ENCODE measurements around the gene HJURP. TPM values are rescaled to one million over a fixed set of nuclear protein-coding genes. Genes with fewer than 3 reads are reported as not detected.

Gene HJURP
- polyA plus RNA-seq, 1 of the 3 experiments (the other 2 are of a cell fraction): 13.2 TPM

DNA sequence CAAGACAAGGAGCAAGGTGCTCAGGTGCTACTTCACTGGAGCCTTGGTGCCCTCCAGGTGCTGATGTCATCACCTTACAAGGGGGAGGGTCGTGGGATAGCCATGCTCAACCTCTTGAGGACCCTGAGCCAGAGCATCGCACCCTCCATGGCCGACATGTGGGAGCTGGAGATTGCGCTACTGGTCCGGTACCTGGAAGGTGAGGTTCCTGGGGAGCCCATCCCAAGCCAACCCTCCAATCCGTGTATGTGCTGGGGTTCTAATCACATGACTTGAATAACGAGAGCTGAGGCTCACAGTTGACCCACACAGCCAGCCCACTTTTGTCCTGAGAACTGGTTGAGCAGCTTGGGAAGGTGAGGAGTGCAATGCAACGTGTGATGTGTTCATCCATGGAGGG is 50.3 kb downstream of the HJURP start:
- Histone ChIP-seq H3K79me2 (ENCODE audit: insufficient read depth) (no peaks in the 10 kb centered on the region), H3K4me2 (no peak overlapping the region), H3K9me3 (no peaks in the 10 kb centered on the region; the same call in 1 of the 2 replicates), H3K27ac (ENCODE audit: low read depth in 2 of 2, low read length in 1 of 2) (no peak overlapping the region), H3K4me1 (ENCODE audit: control insufficient read depth in 1 of 2, insufficient read depth in 2 of 2, low read depth in 1 of 2, low read length in 1 of 2) (no peaks in the 10 kb centered on the region), H3K36me3 (replicated peaks in 1 of 2; ENCODE audit: control insufficient read depth in 1 of 2, insufficient read depth in 2 of 2, low read length in 1 of 2) (no peaks in the 10 kb centered on the region), H3K4me3 (ENCODE audit: low read depth in 2 of 2, low read length in 1 of 2) (no peak overlapping the region), H2AFZ (ENCODE audit: low read depth) (no peak overlapping the region), H3K9me2 (no peaks in the 10 kb centered on the region), H4K20me1 (ENCODE audit: insufficient read depth) (no peaks in the 10 kb centered on the region), H3K27me3 (ENCODE audit: insufficient read depth) (no peaks in the 10 kb centered on the region), H3F3A (replicated peaks; ENCODE audit: insufficient read depth) (no peaks in the 10 kb centered on the region), H3K9ac (no peak overlapping the region)
- ChIA-PET CTCF (interaction anchor here (0.9 kb wide), 1 partner anchor 17 kb away, joined by 3 read pairs; no protein-coding TSS in a partner anchor), POLR2A (no interaction called here)
- no peak for DNase-seq
- WGBS (ENCODE audit: low lambda C conversion rate): 33% methylated on average over 3 of the region's 8 CpGs
- TF ChIP-seq POLR2AphosphoS5 (IDR thresholded peaks at IDR 0.05; ENCODE audit: low read depth, low read length): no peak
- no peak for TF ChIP-seq EP300 (IDR thresholded peaks at IDR 0.05; ENCODE audit: borderline replicate concordance in 1 of 2, low read depth in 1 of 2, low read length in 1 of 2)
- TF ChIP-seq TEAD4 (IDR thresholded peaks at IDR 0.05; ENCODE audit: borderline replicate concordance, insufficient read depth): no peak
- TF ChIP-seq YY1 (IDR thresholded peaks at IDR 0.05; ENCODE audit: low read depth): no peak

DNA sequence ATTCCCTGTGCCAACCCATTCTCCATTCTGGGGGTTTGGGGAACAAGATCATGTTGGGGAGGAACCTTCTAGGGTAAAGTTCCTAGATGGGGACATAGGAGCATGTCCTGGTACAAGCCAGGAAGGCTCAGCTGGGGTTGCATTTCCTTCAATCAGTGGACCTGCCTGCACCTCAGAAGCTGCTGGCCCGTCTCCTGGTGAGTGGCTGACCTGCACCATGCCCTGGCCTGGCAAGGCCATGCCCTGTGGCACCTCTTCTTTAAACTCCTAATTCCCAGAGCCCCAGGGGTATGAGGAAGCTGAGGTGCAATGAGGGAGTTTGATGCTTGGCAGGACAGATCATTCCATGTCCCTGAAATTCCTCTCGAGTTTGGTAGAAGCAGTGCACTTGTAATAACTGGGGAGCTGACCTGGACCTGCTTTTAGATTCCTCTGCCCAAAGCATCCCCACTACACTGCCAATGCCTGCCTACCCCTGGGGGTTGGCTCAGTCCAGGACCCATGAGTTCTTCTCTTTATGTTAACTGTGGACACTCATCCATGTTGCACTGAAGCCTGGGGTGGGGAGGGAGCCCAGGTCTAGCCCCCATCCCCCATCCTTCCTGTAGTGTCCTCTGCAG is 50.9 kb downstream of the HJURP start:
- Histone ChIP-seq H3K9ac (no peak overlapping the region), H3F3A (replicated peaks; ENCODE audit: insufficient read depth) (no peaks in the 10 kb centered on the region), H3K27ac (ENCODE audit: low read depth in 2 of 2, low read length in 1 of 2) (no peak overlapping the region), H3K4me3 (ENCODE audit: low read depth in 2 of 2, low read length in 1 of 2) (no peak overlapping the region), H3K36me3 (replicated peaks in 1 of 2; ENCODE audit: control insufficient read depth in 1 of 2, insufficient read depth in 2 of 2, low read length in 1 of 2) (no peaks in the 10 kb centered on the region), H4K20me1 (ENCODE audit: insufficient read depth) (no peaks in the 10 kb centered on the region), H3K27me3 (ENCODE audit: insufficient read depth) (no peaks in the 10 kb centered on the region), H3K4me2 (no peak overlapping the region), H3K9me3 (no peaks in the 10 kb centered on the region; the same call in 1 of the 2 replicates), H3K79me2 (ENCODE audit: insufficient read depth) (no peaks in the 10 kb centered on the region), H2AFZ (ENCODE audit: low read depth) (no peak overlapping the region), H3K9me2 (no peaks in the 10 kb centered on the region), H3K4me1 (ENCODE audit: control insufficient read depth in 1 of 2, insufficient read depth in 2 of 2, low read depth in 1 of 2, low read length in 1 of 2) (no peaks in the 10 kb centered on the region)
- TF ChIP-seq, protein P1, sequence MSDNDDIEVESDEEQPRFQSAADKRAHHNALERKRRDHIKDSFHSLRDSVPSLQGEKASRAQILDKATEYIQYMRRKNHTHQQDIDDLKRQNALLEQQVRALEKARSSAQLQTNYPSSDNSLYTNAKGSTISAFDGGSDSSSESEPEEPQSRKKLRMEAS (IDR thresholded peaks at IDR 0.05; ENCODE audit: low read depth): no peak
- no peak for TF ChIP-seq MXI1 (IDR thresholded peaks at IDR 0.05; ENCODE audit: low read depth, low read length)
- TF ChIP-seq, protein P2, sequence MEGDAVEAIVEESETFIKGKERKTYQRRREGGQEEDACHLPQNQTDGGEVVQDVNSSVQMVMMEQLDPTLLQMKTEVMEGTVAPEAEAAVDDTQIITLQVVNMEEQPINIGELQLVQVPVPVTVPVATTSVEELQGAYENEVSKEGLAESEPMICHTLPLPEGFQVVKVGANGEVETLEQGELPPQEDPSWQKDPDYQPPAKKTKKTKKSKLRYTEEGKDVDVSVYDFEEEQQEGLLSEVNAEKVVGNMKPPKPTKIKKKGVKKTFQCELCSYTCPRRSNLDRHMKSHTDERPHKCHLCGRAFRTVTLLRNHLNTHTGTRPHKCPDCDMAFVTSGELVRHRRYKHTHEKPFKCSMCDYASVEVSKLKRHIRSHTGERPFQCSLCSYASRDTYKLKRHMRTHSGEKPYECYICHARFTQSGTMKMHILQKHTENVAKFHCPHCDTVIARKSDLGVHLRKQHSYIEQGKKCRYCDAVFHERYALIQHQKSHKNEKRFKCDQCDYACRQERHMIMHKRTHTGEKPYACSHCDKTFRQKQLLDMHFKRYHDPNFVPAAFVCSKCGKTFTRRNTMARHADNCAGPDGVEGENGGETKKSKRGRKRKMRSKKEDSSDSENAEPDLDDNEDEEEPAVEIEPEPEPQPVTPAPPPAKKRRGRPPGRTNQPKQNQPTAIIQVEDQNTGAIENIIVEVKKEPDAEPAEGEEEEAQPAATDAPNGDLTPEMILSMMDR (IDR thresholded peaks at IDR 0.05): no peak
- no peak for TF ChIP-seq ELF1 (IDR thresholded peaks at IDR 0.05)
- TF ChIP-seq, protein P3, sequence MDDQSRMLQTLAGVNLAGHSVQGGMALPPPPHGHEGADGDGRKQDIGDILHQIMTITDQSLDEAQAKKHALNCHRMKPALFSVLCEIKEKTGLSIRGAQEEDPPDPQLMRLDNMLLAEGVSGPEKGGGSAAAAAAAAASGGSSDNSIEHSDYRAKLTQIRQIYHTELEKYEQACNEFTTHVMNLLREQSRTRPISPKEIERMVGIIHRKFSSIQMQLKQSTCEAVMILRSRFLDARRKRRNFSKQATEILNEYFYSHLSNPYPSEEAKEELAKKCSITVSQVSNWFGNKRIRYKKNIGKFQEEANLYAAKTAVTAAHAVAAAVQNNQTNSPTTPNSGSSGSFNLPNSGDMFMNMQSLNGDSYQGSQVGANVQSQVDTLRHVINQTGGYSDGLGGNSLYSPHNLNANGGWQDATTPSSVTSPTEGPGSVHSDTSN (IDR thresholded peaks at IDR 0.05): no peak
- TF ChIP-seq YY1 (IDR thresholded peaks at IDR 0.05; ENCODE audit: low read depth): no peak
- no peak for TF ChIP-seq GATA2 (CRISPR knock-in tag; IDR thresholded peaks at IDR 0.05)
- TF ChIP-seq CHD2 (IDR thresholded peaks at IDR 0.05; ENCODE audit: low read length, partially characterized antibody): no peak
- TF ChIP-seq MEF2A (IDR thresholded peaks at IDR 0.05; ENCODE audit: borderline replicate concordance, low read depth): no peak
- no peak for TF ChIP-seq RFX5 (IDR thresholded peaks at IDR 0.05; ENCODE audit: low read length)
- TF ChIP-seq RCOR1 (IDR thresholded peaks at IDR 0.05; ENCODE audit: low read length): no peak
- DNase-seq: no peak
- 10% methylated on average over 1 of the region's 2 CpGs for WGBS (ENCODE audit: low lambda C conversion rate)
- ChIA-PET CTCF (interaction anchor here (0.9 kb wide), 1 partner anchor 16 kb away, joined by 3 read pairs; no protein-coding TSS in a partner anchor), POLR2A (no interaction called here)

All from SK-N-SH (cell line).